ENCODE measurements around the gene APOLD1.
A peak's percentile ranks its signal among the peaks of the same experiment; 100 is the strongest.
"Not testable (repeated sequence)": the region's sequence is repeated elsewhere in the genome, so short reads cannot be mapped to it uniquely, and the experiment has no call there.

Gene APOLD1

DNA sequence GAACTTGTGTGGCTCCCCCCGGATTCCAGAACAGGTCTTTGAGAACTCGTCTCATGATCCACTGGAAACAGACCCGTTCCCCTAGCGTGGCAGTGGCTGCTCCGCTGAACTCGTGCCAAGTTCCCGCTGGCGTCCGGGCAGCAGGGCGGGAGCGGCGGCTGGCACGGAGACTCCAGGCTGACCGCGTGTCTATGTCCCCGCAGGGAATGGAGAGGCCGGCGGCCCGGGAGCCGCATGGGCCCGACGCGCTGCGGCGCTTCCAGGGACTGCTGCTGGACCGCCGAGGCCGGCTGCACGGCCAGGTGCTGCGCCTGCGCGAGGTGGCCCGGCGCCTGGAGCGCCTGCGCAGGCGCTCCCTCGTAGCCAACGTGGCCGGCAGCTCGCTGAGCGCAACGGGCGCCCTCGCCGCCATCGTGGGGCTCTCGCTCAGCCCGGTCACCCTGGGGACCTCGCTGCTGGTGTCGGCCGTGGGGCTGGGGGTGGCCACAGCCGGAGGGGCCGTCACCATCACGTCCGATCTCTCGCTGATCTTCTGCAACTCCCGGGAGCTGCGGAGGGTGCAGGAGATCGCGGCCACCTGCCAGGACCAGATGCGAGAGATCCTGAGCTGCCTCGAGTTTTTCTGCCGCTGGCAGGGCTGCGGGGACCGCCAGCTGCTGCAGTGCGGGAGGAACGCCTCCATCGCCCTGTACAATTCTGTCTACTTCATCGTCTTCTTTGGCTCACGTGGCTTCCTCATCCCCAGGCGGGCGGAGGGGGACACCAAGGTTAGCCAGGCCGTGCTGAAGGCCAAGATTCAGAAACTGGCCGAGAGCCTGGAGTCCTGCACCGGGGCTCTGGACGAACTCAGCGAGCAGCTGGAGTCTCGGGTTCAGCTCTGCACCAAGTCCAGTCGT, 1.5 kb downstream of the APOLD1 start:
- DNase-seq (ENCODE audit: low read depth in 2 of 2) = peak; percentile 43 to 49

DNA sequence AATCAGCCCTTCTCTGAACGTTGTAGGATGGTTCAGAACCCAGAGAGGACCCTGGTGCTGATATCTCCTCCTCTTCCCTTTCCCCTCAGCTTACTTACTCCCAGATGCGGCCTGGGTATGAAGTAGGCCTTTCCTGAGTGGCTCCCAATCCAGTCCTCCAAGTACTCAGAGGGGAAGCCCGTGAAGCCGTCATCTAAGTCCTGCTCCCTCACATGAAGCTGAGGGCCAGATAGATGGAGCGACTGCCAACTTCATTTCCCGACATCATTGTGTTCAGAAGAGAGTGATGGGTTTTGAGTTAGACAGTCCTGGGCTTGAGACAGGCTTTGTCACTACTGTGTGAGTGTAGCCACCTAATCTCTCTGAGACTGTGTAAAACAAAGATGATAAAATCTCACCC, 2.7 kb downstream of the APOLD1 start:
- no peak for DNase-seq (ENCODE audit: low read depth in 2 of 2)

DNA sequence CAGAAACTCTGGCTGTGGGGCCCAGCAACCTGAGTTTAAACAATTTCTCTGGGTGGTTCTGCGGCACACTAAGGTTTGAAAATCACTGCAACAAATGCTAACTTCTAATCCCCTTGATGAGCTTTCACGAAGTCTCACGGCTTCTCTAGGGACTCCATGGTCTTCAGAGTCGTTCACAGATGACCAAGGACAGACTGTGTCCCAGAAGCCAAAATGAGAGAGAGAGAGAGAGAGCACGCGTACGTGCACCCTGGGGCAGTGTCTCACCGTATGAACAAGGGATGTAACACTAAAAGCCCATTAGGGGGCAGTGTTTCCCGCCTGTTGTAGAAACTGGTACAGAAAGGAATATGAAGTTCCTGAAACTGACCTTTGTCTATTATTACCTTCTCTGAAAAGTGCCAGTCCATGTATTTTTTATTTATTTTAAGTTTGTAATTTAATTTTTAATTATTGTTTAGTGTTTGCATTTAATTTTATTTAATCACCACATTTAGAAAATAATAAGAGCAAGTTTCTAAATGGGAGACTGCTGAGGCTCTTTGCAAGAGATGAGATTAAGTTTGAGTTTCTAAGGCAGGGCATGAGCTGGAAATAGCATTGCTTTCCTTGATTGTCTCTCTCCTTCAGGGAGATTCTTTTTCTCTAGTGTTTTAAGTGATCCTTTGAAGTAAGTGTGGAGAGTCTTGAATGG, 3.4 kb downstream of the APOLD1 start:
- DNase-seq (ENCODE audit: low read depth in 2 of 2) = peak; percentile 13 to 38

DNA sequence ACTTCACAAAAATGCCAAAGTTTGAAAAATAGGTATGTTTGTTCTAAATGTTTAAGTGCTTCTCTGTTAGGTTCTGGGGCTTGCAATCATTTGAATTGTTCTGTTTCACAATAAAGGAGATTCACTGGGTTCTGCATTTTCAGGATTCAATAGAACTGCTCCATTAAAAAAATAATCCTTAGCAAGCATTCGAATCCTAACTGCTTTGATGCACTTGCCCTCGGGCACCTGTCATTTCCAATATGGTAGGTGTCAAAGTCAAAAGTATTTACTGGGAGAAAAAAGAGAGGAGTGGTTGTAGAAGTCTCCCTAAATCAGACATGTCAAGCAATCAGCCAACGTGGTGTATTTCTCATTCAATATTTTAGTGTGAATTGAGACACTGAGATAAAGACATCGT, 5.5 kb downstream of the APOLD1 start:
- DNase-seq (ENCODE audit: low read depth in 2 of 2) = no peak

DNA sequence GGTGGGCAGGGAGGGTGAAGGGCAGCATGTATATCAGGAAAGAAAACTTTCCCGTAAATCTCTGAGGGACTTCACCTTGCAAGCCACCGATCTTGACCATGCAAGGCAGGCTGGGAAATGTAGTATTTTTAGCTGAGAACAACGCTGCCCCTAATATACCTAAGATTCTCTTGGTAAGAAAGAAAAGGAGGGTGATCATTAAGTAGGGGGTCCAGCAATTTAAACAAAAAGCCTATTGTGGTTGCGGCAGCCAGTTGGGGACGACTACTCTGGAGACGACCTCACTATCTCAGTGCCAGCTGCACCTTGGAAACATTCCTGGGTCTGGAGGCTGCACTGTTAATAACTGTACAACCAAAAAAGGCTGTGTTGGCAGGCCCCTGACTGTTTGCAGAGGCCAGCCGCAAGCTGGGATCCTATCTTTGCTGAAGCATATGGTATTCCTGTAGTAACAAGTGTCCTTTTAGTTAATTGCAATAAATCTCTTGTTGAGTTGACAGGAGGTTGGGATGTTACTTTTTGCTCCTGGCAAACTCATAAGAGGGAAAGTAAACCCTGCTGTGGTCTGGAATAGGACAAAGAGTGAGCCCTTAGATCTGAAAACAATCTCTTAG, 6.4 kb downstream of the APOLD1 start:
- DNase-seq (ENCODE audit: low read depth in 2 of 2) = no peak

DNA sequence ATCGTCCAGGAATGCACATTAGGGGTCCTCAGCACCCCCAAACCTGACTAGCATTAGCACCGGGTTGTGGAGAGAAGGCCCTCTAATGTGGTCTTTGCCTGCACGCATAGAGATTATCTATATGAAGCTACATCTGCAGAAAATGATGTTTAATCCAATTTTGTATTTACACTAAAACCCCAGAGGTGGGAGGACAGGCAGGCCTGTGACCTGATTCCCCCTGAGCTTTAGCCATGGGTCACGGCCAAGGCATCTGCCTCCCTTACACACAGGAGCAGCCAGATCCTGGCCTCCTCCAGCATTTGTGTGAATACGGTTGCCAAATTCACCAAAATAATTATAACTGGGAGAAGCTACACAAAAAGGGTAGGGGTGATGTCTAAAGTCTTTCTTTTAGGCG, 7.0 kb downstream of the APOLD1 start:
- no peak for DNase-seq (ENCODE audit: low read depth in 2 of 2)

DNA sequence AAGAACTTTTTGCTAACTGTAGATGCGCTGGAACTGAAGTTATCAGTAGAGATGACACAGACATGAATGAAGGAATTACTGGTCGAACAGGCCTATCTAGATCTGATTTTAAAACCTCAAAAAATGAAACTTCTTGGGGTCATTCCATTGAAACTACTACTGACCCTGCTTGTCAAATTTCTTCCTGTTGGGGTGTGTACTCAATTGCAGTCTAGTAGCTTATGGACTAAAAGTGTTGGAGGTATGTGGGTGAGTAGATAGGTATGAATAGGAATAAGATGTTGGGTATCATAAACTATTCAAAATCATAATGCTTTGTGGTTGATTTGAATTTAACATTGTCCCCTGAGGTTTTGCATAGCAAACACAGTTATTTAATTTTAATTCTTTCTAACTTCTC, 9.2 kb downstream of the APOLD1 start:
- DNase-seq (ENCODE audit: low read depth in 2 of 2) = no peak

DNA sequence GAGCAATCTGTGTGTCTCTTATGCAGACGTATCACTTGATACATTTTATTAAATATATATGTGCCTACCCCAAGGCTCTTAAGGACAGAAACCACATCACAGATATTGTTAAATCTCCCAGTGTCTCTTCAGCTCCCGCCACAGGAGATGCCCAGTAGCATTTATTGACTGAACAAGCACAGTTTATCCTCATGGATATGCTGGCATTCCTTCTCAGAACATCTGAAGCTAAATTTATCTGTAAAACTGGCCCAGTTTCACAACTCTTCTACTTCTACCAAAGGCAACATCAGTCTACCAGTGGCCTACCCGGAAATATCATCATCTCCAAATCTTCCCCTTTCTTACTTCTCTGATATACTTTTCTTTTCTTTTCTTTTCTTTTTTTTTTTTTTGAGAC, 10.7 kb downstream of the APOLD1 start:
- DNase-seq (ENCODE audit: low read depth in 2 of 2) = no peak

DNA sequence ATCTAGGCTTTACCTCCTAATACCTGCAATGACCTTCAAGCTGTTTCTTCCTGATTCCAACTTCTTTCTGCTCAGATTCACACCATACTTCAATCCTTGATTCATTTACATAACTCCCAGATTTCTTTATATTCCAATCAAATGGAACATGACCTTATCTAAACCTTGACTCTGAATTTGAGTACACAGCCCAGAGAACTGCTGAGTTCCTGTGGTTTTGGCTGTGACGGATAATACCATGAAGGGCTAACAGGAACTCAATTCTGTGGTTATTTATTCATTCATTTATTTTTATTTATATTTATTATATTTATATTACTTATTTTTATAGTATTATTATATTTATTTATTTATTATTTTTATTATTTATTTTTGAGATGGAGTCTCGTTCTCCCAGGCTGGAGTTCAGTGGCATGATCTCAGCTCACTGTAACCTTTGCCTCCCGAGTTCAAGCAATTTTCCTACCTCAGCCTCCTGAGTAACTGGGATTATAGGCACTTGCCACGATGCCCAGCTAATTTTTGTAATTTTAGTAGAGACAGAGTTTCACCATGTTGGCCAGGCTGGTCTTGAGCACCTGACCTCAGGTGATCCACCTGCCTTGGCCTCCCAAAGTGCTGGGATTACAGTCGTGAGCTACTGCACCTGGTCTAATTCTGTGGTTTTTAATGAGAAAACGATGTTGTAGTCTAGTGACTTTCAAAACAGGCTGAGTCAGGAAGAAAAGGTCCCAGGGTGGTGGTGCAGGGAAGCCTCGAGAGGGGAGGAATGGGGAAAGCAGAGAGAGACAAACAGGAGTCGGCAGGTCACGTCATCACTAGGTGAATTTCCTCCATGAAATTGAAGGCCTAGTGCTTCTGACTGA, 11.7 kb downstream of the APOLD1 start:
- no peak for DNase-seq (ENCODE audit: low read depth in 2 of 2)

DNA sequence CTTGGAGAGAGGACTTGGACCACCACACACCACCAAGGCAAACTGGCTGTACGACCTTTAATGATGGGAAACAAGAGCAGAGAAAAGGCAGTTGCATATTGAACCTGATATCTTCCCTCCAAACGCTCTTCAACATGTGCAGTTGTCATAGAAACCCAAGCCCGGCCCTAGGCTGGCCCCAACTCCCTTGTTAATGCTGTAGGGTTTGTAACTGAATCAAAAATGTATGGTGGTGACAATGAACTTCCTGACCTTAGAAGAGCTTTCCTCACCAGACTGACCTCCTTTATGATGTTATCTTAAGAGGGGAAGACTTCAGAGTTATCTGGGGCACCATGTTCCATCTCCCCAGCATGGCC, 12.3 kb downstream of the APOLD1 start:
- no peak for DNase-seq (ENCODE audit: low read depth in 2 of 2)

DNA sequence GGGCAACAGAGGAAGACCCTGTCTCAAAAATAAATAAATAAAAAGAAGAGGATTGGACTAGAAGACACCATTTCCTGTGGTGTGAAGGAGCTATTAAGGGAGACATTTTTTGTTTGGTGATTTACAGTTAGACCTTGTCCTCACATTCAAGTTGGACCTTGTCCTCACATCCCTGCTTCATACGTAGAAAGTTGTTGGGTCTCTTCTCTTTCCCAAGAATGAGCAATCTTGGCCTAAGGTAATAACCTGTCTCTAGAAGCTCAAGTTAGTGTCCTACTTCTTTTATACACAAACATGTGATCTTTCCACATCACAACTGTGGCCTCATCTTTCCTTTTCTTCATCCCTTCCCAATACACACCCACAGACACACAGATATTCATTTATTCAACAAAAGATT, 13.0 kb downstream of the APOLD1 start:
- DNase-seq (ENCODE audit: low read depth in 2 of 2) = no peak

DNA sequence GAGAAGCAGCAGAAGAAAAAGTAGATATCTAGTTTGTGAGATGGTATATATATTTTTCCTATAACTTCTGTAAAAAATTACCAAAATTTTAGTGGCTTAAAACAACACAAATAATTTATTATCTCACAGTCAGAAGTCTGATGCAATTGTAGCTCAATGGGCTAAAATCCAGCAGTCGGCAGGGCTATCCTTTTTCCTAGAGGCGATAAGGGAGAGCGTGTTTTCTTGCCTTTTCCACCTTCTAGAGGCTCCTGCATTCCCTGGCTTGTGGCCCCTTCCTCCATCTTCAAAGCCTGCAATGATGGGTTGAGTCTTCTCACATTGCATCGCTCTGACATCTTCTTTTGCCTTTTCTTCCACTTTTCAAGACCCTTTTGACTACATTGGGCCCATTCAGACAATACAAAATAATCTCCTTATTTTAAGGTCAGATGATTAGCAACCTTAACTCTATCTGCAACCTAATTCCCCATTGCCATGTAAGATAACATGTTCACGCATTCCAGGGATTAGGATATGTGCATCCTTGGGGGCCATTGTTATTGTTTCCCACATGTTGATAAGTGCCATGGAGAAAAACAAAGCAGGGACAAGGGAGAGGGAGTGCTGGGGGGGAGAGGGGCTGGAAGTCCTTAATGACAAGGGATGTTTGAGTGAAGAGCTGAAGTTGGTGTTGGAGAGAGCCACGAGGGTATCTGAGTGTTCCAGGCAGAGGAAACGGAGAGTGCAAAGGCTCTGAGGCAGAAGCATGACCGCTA, 13.9 kb downstream of the APOLD1 start:
- DNase-seq (ENCODE audit: low read depth in 2 of 2) = no peak

DNA sequence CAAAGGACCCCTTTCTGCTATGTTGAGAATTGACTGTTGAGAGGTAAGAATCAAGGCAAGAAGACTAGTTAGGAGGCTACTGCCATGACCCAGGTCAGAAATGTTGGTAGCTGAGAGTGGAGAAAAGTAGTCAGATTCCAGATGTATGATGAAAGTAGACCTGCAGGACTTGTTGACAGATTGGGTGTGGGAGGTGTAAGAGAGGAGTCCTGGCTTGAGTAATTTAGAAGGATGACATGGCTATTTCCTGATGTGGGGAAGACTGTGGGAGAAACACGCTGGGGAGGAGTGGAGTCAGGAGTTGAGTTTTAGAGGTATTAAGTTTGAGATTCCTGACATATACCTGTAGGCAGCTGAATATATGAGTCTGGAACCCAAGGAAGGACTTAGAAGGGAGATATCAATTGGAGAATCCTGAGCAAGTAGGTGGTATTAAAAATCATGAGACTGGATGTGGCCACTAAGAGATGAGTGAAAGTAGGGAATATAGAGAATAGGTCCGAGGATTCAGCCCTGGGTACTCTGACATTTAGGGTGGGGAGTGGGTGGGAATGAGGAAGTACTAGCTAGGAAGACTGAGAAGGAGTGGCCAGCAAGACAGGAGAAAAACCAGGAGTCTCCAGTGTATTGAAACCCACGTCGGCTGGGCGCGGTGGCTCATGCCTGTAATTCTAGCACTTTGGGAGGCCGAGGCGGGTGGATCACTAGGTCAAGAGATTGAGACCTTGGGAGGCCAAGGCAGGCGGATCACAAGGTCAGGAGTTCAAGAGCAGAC, 15.1 kb downstream of the APOLD1 start:
- no peak for DNase-seq (ENCODE audit: low read depth in 2 of 2)

DNA sequence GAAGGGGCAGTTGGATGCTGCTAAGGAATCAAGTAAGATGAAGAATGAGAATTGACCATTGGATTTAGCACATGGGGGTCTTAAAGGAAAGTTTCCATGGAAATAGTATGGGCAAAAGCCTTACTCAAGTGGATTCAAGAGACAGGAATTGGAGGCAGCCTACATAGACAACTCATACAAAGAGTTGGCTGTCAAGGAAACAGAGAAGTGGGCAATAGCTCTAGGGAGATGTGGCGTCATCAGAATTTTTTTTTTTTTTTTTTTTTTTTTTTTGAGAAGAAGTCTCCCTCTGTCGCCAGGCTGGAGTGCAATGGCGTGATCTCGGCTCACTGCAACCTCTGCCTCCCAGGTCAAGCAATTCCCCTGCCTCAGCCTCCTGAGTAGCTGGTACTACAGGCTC, 16.2 kb downstream of the APOLD1 start:
- DNase-seq (ENCODE audit: low read depth in 2 of 2) = not testable (repeated sequence)

DNA sequence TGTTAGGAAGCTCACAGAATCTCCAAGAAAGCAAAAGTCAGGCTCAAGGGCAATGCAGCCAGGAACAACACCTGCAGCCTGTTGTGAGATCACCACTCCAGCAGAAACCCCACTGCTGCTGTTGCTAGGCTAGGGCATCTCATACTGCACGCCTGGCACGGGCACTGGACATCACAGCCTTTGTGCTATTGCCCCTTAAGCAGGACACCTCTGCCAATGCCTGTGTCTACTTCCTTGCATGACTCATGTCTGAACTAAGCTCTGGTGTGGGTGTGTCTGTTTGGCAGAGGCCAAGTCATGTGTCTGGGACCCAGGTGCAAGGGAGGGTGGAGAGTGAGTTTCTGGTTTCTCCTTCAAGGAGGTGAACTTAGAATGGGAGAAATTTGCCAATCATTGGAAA, 17.7 kb downstream of the APOLD1 start:
- no peak for DNase-seq (ENCODE audit: low read depth in 2 of 2)

DNA sequence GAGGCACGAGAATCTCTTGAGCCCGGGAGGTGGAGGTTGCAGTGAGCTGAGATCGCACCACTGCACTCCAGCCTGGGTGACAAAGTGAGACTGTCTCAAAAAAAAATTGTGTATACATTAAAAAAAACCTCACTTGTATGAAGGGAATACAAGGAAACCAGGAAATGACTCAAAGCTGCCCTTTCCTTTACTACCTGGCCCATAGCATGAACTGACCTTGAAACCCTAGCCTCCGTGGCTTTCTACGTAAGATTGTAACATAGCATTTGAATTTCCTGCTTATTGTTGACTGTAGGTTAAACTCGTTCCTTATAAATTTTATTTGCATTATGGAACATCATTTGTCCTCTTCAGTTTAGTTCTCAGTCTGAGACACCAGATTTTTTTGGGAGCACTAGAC, 18.6 kb downstream of the APOLD1 start:
- no peak for DNase-seq (ENCODE audit: low read depth in 2 of 2)

DNA sequence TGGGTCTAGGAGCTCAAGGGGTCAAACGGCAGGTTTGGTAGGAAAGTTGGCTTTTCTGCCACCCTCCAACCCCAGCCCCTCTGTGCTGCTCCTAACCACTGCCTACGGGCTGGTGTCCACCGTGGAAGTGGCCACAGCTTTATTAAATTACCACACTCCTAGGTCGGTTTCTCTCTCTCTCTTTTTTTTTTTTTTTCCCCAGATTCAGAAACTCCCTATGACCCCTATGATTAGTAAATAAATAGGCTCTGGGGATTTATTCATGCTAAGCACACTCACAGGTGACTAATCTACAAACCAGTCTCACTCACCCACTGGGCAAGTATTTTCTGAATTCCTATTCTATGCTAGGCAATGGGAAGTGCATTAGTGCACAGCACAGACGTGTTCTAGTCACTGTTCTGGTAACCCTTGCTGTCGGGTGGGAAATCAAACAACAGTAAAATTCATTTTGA, 19.0 kb downstream of the APOLD1 start:
- no peak for DNase-seq (ENCODE audit: low read depth in 2 of 2)

DNA sequence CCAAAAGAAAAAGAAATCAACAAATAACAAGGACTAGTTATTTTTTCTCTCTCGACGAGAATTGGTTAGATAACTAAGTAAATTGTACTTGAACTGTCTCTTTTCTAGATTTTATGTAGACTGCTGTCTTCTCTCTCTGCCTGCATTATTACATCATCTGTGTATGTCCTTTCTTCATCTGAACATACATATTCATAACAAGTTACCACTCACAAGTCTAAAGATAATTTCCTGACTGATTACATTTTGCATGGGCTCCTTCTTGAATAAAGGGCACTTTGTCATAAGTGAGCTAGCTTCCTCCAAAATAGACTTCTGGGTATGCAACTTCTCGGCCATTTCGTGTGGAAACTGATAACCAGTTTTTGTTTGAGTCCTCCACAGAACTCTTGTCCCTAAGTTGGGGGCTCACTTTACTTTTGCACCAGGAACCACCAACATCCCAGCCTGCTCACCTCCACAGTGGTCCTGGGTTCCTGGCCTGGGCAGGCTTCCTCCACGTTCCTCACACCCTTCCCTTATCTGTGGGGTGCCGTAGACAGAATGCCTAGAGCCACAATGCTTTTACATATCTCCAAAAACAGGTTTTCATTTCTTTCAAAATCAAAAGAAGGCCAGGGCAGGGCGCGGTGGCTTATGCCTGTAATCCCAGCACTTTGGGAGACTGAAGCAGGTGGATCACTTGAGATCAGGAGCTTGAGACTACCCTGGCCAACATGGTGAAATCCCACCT, 21.5 kb downstream of the APOLD1 start:
- no peak for DNase-seq (ENCODE audit: low read depth in 2 of 2)

DNA sequence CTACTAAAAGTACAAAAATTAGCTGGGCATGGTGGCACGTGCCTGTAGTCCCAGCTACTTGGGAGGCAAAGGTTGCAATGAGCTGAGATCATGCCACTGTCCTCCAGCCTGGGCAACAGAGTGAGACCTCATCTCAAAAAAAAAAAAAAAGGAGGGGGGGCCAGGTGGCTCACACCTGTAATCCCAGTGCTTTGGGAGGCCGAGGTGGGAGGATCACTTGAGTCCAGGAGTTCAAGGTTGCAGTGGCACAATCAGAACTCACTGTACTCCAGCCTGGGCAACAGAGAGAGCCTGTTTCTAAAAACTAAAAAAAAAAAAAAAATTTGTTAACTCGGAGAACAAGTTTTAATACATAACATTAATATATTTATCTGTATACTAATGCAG, 22.1 kb downstream of the APOLD1 start:
- DNase-seq (ENCODE audit: low read depth in 2 of 2) = not testable (repeated sequence)
